Measurements from ENCODE around the gene OAF. TPM values are rescaled to one million over a fixed set of nuclear protein-coding genes. Genes with fewer than 3 reads are reported as not detected.

The OAF gene
- total and polyA plus RNA-seq, 2 donors (not counting 1 experiment from before 2014, with no cell fraction given) = 1.3 to 1.9 TPM

DNA sequence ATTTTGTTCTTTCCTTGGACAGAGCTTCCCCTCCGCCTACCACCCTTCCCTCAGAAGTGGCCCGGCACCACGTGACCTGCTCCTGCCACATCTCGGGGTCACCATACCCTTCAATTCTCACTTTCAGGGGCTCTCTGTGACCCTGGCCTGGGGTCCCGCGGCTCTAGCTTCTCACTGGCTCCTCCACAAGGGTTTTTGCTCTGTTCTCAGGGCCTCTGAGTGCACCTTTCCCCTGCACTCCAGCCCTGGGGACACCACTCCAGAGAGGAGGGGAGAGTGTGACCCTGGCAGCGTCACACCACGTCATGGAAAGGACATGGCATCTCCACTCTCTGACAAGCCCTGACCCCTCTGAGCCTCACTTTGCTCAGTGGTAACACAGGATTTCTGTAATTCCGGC is 46.5 kb downstream of the OAF start:
- Histone ChIP-seq H3K9me3 (ENCODE audit: control extremely low read depth in 1 of 3, control insufficient read depth in 2 of 3, insufficient read depth in 1 of 3, low read length in 2 of 3) (no peaks in the 10 kb centered on the region), H3K4me2 (replicated peaks; ENCODE audit: low read depth, low read length, poor library complexity, severe bottlenecking) (no peak overlapping the region), H2AFZ (ENCODE audit: insufficient read depth, low read depth, low read length, poor library complexity, severe bottlenecking) (no peak overlapping the region), H4K20me1 (ENCODE audit: control insufficient read depth, insufficient read depth, low read length, poor library complexity, severe bottlenecking) (no peaks in the 10 kb centered on the region), H3K4me1 (ENCODE audit: control insufficient read depth in 2 of 2, insufficient read depth in 2 of 2, low read length in 2 of 2) (peaks cover 12 to 13% of the 10 kb centered on the region in 2 donors), H3K27ac (ENCODE audit: low read length in 2 of 2) (no peak overlapping the region), H3K27me3 (replicated peaks in 1 of 4; ENCODE audit: control extremely low read depth in 1 of 4, control insufficient read depth in 3 of 4, insufficient read depth in 4 of 4, low read length in 3 of 4) (peaks cover 0 to 39% (median 17%) of the 10 kb centered on the region in 4 experiments), H3K9ac (ENCODE audit: low read length) (no peak overlapping the region), H3K79me2 (ENCODE audit: control insufficient read depth, insufficient read depth, low read length) (no peaks in the 10 kb centered on the region), H3K4me3 (ENCODE audit: control extremely low read depth in 1 of 5, extremely low read depth in 1 of 5, insufficient read depth in 1 of 5, low read depth in 2 of 5, low read length in 4 of 5) (no peak overlapping the region), H3K36me3 (replicated peaks in 1 of 2; ENCODE audit: control extremely low read depth in 1 of 2, control insufficient read depth in 1 of 2, extremely low read depth in 1 of 2, insufficient read depth in 2 of 2, low read length in 1 of 2) (no peaks in the 10 kb centered on the region)
- TF ChIP-seq EZH2 (IDR thresholded peaks at IDR 0.05; ENCODE audit: borderline replicate concordance, insufficient read depth, low read depth, low read length, poor library complexity, severe bottlenecking) = no peak
- TF ChIP-seq, protein P1, sequence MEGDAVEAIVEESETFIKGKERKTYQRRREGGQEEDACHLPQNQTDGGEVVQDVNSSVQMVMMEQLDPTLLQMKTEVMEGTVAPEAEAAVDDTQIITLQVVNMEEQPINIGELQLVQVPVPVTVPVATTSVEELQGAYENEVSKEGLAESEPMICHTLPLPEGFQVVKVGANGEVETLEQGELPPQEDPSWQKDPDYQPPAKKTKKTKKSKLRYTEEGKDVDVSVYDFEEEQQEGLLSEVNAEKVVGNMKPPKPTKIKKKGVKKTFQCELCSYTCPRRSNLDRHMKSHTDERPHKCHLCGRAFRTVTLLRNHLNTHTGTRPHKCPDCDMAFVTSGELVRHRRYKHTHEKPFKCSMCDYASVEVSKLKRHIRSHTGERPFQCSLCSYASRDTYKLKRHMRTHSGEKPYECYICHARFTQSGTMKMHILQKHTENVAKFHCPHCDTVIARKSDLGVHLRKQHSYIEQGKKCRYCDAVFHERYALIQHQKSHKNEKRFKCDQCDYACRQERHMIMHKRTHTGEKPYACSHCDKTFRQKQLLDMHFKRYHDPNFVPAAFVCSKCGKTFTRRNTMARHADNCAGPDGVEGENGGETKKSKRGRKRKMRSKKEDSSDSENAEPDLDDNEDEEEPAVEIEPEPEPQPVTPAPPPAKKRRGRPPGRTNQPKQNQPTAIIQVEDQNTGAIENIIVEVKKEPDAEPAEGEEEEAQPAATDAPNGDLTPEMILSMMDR (IDR thresholded peaks at IDR 0.05) = no peak
- DNase-seq (no peak), ATAC-seq (ENCODE audit: low read depth) (no peak)
- intact Hi-C loops (cut with micrococcal nuclease) = no loop called here
- POLR2A ChIA-PET = no interaction called here
- Mint-ChIP-seq H3K9me3 (ENCODE audit: insufficient read depth) (no peaks in the 10 kb centered on the region), H3K27ac (no peak overlapping the region), H3K4me1 (peaks cover 3% of the 10 kb centered on the region), H3K4me3 (no peak overlapping the region), H3K27me3 (peaks cover 52% of the 10 kb centered on the region)
- WGBS (ENCODE audit: insufficient coverage) = 82% methylated on average over 7 of the region's 9 CpGs
- CTCF ChIA-PET = no interaction called here

DNA sequence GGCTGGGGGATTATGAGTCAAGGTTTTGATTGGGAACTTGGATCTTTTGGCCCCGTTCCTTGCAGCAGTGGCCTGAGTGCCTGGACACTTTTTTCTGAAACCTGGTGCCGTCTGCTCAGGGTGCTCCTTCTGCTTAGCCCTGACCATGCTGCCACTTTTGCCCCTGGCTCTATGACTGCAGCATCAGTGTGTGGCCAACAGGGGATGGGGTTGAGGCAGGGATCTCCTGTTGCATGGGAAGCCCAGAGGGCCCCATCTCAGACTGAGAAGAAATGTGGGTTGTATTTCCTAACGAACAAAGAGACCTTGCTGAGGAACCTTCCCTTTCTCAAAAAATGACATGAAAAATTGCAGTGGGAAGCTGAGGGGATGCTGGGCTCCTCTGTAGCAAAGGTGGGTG is 47.8 kb downstream of the OAF start:
- ATAC-seq (ENCODE audit: low read depth) (no peak), DNase-seq (no peak)
- no peak overlapping the region for H3K9ac ChIP-seq (ENCODE audit: low read length)
- H3K9me3 Mint-ChIP-seq (ENCODE audit: insufficient read depth) = no peaks in the 10 kb centered on the region
- H3K4me3 ChIP-seq (ENCODE audit: control extremely low read depth in 1 of 5, extremely low read depth in 1 of 5, insufficient read depth in 1 of 5, low read depth in 2 of 5, low read length in 4 of 5) = no peak overlapping the region
- peaks cover 3% of the 10 kb centered on the region for H3K4me1 Mint-ChIP-seq
- H3K79me2 ChIP-seq (ENCODE audit: control insufficient read depth, insufficient read depth, low read length) = no peaks in the 10 kb centered on the region
- peaks cover 12 to 13% of the 10 kb centered on the region in 2 donors for H3K4me1 ChIP-seq (ENCODE audit: control insufficient read depth in 2 of 2, insufficient read depth in 2 of 2, low read length in 2 of 2)
- H3K27me3 Mint-ChIP-seq = peaks cover 57% of the 10 kb centered on the region
- H3K4me3 Mint-ChIP-seq = no peak overlapping the region
- TF ChIP-seq, protein P1 (IDR thresholded peaks at IDR 0.05) = no peak
- TF ChIP-seq EZH2 (IDR thresholded peaks at IDR 0.05; ENCODE audit: borderline replicate concordance, insufficient read depth, low read depth, low read length, poor library complexity, severe bottlenecking) = no peak
- no peaks in the 10 kb centered on the region for H4K20me1 ChIP-seq (ENCODE audit: control insufficient read depth, insufficient read depth, low read length, poor library complexity, severe bottlenecking)
- peaks cover 0 to 38% (median 17%) of the 10 kb centered on the region in 4 experiments for H3K27me3 ChIP-seq (replicated peaks in 1 of 4; ENCODE audit: control extremely low read depth in 1 of 4, control insufficient read depth in 3 of 4, insufficient read depth in 4 of 4, low read length in 3 of 4)
- no peak overlapping the region for H3K27ac Mint-ChIP-seq
- intact Hi-C loops (cut with micrococcal nuclease) = no loop called here
- no peak overlapping the region for H2AFZ ChIP-seq (ENCODE audit: insufficient read depth, low read depth, low read length, poor library complexity, severe bottlenecking)
- no peaks in the 10 kb centered on the region for H3K36me3 ChIP-seq (replicated peaks in 1 of 2; ENCODE audit: control extremely low read depth in 1 of 2, control insufficient read depth in 1 of 2, extremely low read depth in 1 of 2, insufficient read depth in 2 of 2, low read length in 1 of 2)
- ChIA-PET POLR2A (no interaction called here), CTCF (no interaction called here)
- H3K27ac ChIP-seq (ENCODE audit: low read length in 2 of 2) = no peak overlapping the region
- H3K9me3 ChIP-seq (ENCODE audit: control extremely low read depth in 1 of 3, control insufficient read depth in 2 of 3, insufficient read depth in 1 of 3, low read length in 2 of 3) = no peaks in the 10 kb centered on the region
- H3K4me2 ChIP-seq (replicated peaks; ENCODE audit: low read depth, low read length, poor library complexity, severe bottlenecking) = no peak overlapping the region
- WGBS (ENCODE audit: insufficient coverage) = 78% methylated on average over 3 of the region's 3 CpGs
